ENCODE data around the gene TTC9. TPM values are rescaled to one million over a fixed set of nuclear protein-coding genes. Genes with fewer than 3 reads are reported as not detected.

The TTC9 gene
- total and polyA plus RNA-seq, 2 donors (not counting 1 experiment from before 2014, with no cell fraction given), result 1.9 to 4.3 TPM

GRCh38 chr14:70724110-70724509 lies 82.4 kb downstream of the TTC9 start:
- Histone ChIP-seq H3K27ac (ENCODE audit: insufficient read depth, low read length) (no peak overlapping the region), H3K4me3 (replicated peaks in 1 of 4; ENCODE audit: control extremely low read depth in 1 of 4, insufficient read depth in 1 of 4, low read depth in 3 of 4, low read length in 4 of 4) (no peak overlapping the region), H3K79me2 (ENCODE audit: control insufficient read depth, insufficient read depth, low read length) (no peaks in the 10 kb centered on the region), H3K27me3 (ENCODE audit: control insufficient read depth, insufficient read depth, low read length) (no peaks in the 10 kb centered on the region), H3K9me3 (ENCODE audit: control insufficient read depth, insufficient read depth, low read depth, low read length) (no peaks in the 10 kb centered on the region), H3K4me1 (ENCODE audit: control insufficient read depth, extremely low read depth, insufficient read depth, low read length) (no peaks in the 10 kb centered on the region), H3K9ac (ENCODE audit: insufficient read depth, low read length) (no peak overlapping the region), H4K20me1 (ENCODE audit: control insufficient read depth, extremely low read depth, insufficient read depth, low read length) (no peaks in the 10 kb centered on the region), H2AFZ (ENCODE audit: low read length) (no peak overlapping the region), H3K36me3 (ENCODE audit: control insufficient read depth, insufficient read depth, low read length) (no peaks in the 10 kb centered on the region), H3K4me2 (ENCODE audit: extremely low read depth, insufficient read depth, low read length) (no peak overlapping the region)
- no peak for DNase-seq (ENCODE audit: low read depth in 2 of 2)
- no peak for TF ChIP-seq EZH2 (IDR thresholded peaks at IDR 0.05; ENCODE audit: low read length, missing control alignments)
- TF ChIP-seq, protein P1, sequence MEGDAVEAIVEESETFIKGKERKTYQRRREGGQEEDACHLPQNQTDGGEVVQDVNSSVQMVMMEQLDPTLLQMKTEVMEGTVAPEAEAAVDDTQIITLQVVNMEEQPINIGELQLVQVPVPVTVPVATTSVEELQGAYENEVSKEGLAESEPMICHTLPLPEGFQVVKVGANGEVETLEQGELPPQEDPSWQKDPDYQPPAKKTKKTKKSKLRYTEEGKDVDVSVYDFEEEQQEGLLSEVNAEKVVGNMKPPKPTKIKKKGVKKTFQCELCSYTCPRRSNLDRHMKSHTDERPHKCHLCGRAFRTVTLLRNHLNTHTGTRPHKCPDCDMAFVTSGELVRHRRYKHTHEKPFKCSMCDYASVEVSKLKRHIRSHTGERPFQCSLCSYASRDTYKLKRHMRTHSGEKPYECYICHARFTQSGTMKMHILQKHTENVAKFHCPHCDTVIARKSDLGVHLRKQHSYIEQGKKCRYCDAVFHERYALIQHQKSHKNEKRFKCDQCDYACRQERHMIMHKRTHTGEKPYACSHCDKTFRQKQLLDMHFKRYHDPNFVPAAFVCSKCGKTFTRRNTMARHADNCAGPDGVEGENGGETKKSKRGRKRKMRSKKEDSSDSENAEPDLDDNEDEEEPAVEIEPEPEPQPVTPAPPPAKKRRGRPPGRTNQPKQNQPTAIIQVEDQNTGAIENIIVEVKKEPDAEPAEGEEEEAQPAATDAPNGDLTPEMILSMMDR (conservative IDR thresholded peaks at IDR 0.05 in 1 of 2, IDR thresholded peaks at IDR 0.05 in 1 of 2; ENCODE audit: low read depth in 1 of 2, low read length in 2 of 2), result no peak

DNA sequence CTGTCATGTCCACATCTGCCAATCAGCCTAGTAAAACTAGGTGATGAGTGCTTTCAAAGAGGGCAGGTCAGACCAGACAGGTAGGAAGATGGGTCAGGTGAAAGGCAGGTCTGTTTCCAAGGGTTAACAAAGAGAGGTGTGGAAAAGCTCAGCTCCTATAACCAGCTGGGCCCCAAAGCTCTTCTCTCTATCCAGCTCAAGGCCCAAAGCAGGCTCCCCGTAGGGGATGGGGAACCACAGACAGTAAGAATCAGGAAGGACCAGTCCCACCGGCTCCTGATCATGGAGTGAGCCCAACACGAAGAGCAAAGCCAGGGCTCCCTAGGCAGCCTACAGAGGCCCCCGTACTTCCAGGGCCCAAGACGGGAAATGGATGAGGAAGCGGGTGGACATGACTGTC lies 83.2 kb downstream of the TTC9 start:
- TF ChIP-seq, protein P1 (conservative IDR thresholded peaks at IDR 0.05 in 1 of 2, IDR thresholded peaks at IDR 0.05 in 1 of 2; ENCODE audit: low read depth in 1 of 2, low read length in 2 of 2), result no peak
- TF ChIP-seq EZH2 (IDR thresholded peaks at IDR 0.05; ENCODE audit: low read length, missing control alignments), result no peak
- no peaks in the 10 kb centered on the region for H4K20me1 ChIP-seq (ENCODE audit: control insufficient read depth, extremely low read depth, insufficient read depth, low read length)
- no peak overlapping the region for H2AFZ ChIP-seq (ENCODE audit: low read length)
- H3K36me3 ChIP-seq (ENCODE audit: control insufficient read depth, insufficient read depth, low read length), result no peaks in the 10 kb centered on the region
- H3K4me1 ChIP-seq (ENCODE audit: control insufficient read depth, extremely low read depth, insufficient read depth, low read length), result no peaks in the 10 kb centered on the region
- H3K9me3 ChIP-seq (ENCODE audit: control insufficient read depth, insufficient read depth, low read depth, low read length), result no peaks in the 10 kb centered on the region
- no peak for DNase-seq (ENCODE audit: low read depth in 2 of 2)
- no peaks in the 10 kb centered on the region for H3K79me2 ChIP-seq (ENCODE audit: control insufficient read depth, insufficient read depth, low read length)
- no peak overlapping the region for H3K4me2 ChIP-seq (ENCODE audit: extremely low read depth, insufficient read depth, low read length)
- H3K27me3 ChIP-seq (ENCODE audit: control insufficient read depth, insufficient read depth, low read length), result no peaks in the 10 kb centered on the region
- no peak overlapping the region for H3K9ac ChIP-seq (ENCODE audit: insufficient read depth, low read length)
- H3K4me3 ChIP-seq (replicated peaks in 1 of 4; ENCODE audit: control extremely low read depth in 1 of 4, insufficient read depth in 1 of 4, low read depth in 3 of 4, low read length in 4 of 4), result no peak overlapping the region
- no peak overlapping the region for H3K27ac ChIP-seq (ENCODE audit: insufficient read depth, low read length)

Other genes starting within 250 kb of the TTC9 start
- gene SYNJ2BP, start 224.8 kb upstream of the TTC9 start, total RNA-seq, result 14.4 and 15.4 TPM in 2 replicates
- gene SYNJ2BP, start 224.8 kb upstream of the TTC9 start, polyA plus RNA-seq, result 22.7 and 28.4 TPM in 2 replicates
- gene ADAM21, start 189.7 kb upstream of the TTC9 start, total RNA-seq, result 0.51 and 0.66 TPM in 2 replicates
- gene ADAM21, start 189.7 kb upstream of the TTC9 start, polyA plus RNA-seq, result 0.36 and 0.79 TPM in 2 replicates
- gene ADAM20, start 106.9 kb upstream of the TTC9 start, total RNA-seq, result 0.51 and 1.2 TPM in 2 replicates
- 0.02 and 0.03 TPM in 2 replicates for gene ADAM20, start 106.9 kb upstream of the TTC9 start, polyA plus RNA-seq
- gene MED6, start 41.3 kb upstream of the TTC9 start, total RNA-seq, result 26.5 and 26.6 TPM in 2 replicates
- 44.8 and 46.1 TPM in 2 replicates for gene MED6, start 41.3 kb upstream of the TTC9 start, polyA plus RNA-seq
- under 0.01 and 0.17 TPM in 2 replicates for gene MAP3K9, start 167.6 kb downstream of the TTC9 start, total RNA-seq
- 0.23 and 0.27 TPM in 2 replicates for gene MAP3K9, start 167.6 kb downstream of the TTC9 start, polyA plus RNA-seq

Data from fibroblast of lung (primary cell).